HepG2 (cell line): Measurements from ENCODE around the gene RFTN1. TPM values are rescaled to one million over a fixed set of nuclear protein-coding genes. Genes with fewer than 3 reads are reported as not detected.

Experiments used
- ATAC-seq: fragments of 200-7000 bp; cut with Tn5 transposase; 3 replicates; pipeline ENCODE4 v1.9.1; 2020; ENCODE audit warnings: mild to moderate bottlenecking, moderate library complexity
- BruUV-seq: library from RNA; stranded (reverse); fragments of 400-500 nt; replicated peaks from 2 replicates; lab custom pipeline; 2021; lab: Mats Ljungman, UMichigan
- CTCF ChIA-PET: fragments of 300-600 bp; formaldehyde crosslinking; extraction: SDS; loops from one replicate; lab custom pipeline; 2021; ENCODE audit warnings: low total read pairs, inconsistent platforms, low intra/inter-chr PET ratio; lab: Yijun Ruan, JAX
- POLR2A ChIA-PET: fragments of 350-600 bp; sonication (Branson Sonifier 250); formaldehyde crosslinking; loops from one replicate; lab custom pipeline; 2020; ENCODE audit warnings: antibody characterized with exemption, inconsistent platforms; lab: Yijun Ruan, JAX
- DNase-seq: peaks from one replicate; pipeline ENCODE4 v3.0.0-alpha.2; 2015; ENCODE audit warnings: low spot score
- FAIRE-seq: peaks from 3 replicates; lab custom pipeline; 2011; peaks lifted over from hg19 to GRCh38; lab: Jason Lieb, UNC
- H2AFZ ChIP-seq: one replicate; pipeline ENCODE4 v1.6.1; 2011; ENCODE audit warnings: low read length, inconsistent platforms
- H3K27ac ChIP-seq: fragments of 300-600 bp; 3 replicates; pipeline ENCODE4 v1.8.0; 2011; ENCODE audit warnings: mixed run types, mild to moderate bottlenecking, mixed read lengths, low read length, inconsistent platforms; ENCODE audit not compliant: insufficient read depth; ENCODE audit errors: extremely low read length
- H3K27me3 ChIP-seq, 2 experiments: fragments of 200-600 bp in 1 of 2; 2 replicates in 1 of 2; 3 replicates in 1 of 2; pipeline versions ENCODE4 v1.6.0 to v1.8.0; 2011; ENCODE audit warnings: low read length in 2 of 2, mild to moderate bottlenecking in 2 of 2, moderate library complexity in 2 of 2, inconsistent platforms in 1 of 2; ENCODE audit not compliant: insufficient read depth in 2 of 2, control insufficient read depth in 1 of 2
- H3K36me3 ChIP-seq, 2 experiments: fragments of 200-600 bp in 1 of 2; replicated peaks in 1 of 2; 2 replicates in 1 of 2; 3 replicates in 1 of 2; pipeline versions ENCODE4 v1.5.1 to v1.8.0; 2011; ENCODE audit warnings: low read length in 2 of 2, inconsistent platforms in 1 of 2; ENCODE audit not compliant: insufficient read depth in 2 of 2, control insufficient read depth in 1 of 2
- H3K4me1 ChIP-seq: 2 replicates; pipeline ENCODE4 v1.5.1; 2012; ENCODE audit warnings: low read length, inconsistent platforms; ENCODE audit not compliant: insufficient read depth
- H3K4me2 ChIP-seq: 2 replicates; pipeline ENCODE4 v1.6.0; 2011; ENCODE audit warnings: low read depth, low read length, inconsistent platforms
- H3K4me3 ChIP-seq, 3 experiments: fragments of 200-600 bp in 1 of 3; sonication (generic), shearing (Covaris generic) in 1 of 3; replicated peaks in 1 of 3; 2 replicates each; pipeline ENCODE4 v1.5.1; 2011 to 2016; ENCODE audit warnings: low read length in 3 of 3, inconsistent platforms in 2 of 3, low read depth in 2 of 3, mild to moderate bottlenecking in 2 of 3, control low read depth in 1 of 3, mixed read lengths in 1 of 3; ENCODE audit not compliant: insufficient read depth in 1 of 3
- H3K79me2 ChIP-seq: one replicate; pipeline ENCODE4 v1.6.1; 2011; ENCODE audit warnings: low read length, inconsistent platforms; ENCODE audit not compliant: insufficient read depth
- H3K9ac ChIP-seq: 2 replicates; pipeline ENCODE4 v1.6.0; 2011; ENCODE audit warnings: mild to moderate bottlenecking, low read depth, low read length, inconsistent platforms; ENCODE audit not compliant: insufficient read depth
- H3K9me3 ChIP-seq: 2 replicates; pipeline ENCODE4 v1.5.1; 2012; ENCODE audit warnings: mild to moderate bottlenecking, low read length
- H4K20me1 ChIP-seq: 2 replicates; pipeline ENCODE4 v1.6.0; 2011; ENCODE audit warnings: inconsistent platforms, mild to moderate bottlenecking, low read length, moderate library complexity; ENCODE audit not compliant: insufficient read depth
- ARNT2 ChIP-seq: sonication (generic); formaldehyde crosslinking; IDR thresholded peaks from 2 replicates; pipeline ENCODE4 v1.8.0; 2022; ENCODE audit warnings: mild to moderate bottlenecking, low read depth, missing genetic modification reagents, moderate library complexity
- CENPX ChIP-seq: sonication (generic); formaldehyde crosslinking; IDR thresholded peaks from 2 replicates; pipeline ENCODE4 v1.9.0; 2021; ENCODE audit warnings: mild to moderate bottlenecking, missing genetic modification reagents, moderate library complexity
- MLLT10 ChIP-seq: sonication (generic); formaldehyde crosslinking; IDR thresholded peaks from 2 replicates; pipeline ENCODE4 v1.4.0; 2020; ENCODE audit warnings: missing genetic modification reagents
- MYC ChIP-seq: sonication (generic); formaldehyde crosslinking; IDR thresholded peaks from 2 replicates; pipeline ENCODE4 v1.9.0; 2021; ENCODE audit warnings: missing genetic modification reagents, borderline replicate concordance
- SIN3A ChIP-seq: IDR thresholded peaks from 2 replicates; pipeline ENCODE4 v1.6.1; 2011; ENCODE audit warnings: low read depth, mild to moderate bottlenecking, control low read depth, low read length, borderline replicate concordance
- SP5 ChIP-seq: IDR thresholded peaks from 2 replicates; pipeline ENCODE4 v1.6.1; 2016; ENCODE audit warnings: low read depth, borderline replicate concordance
- ZFP82 ChIP-seq: sonication (generic); formaldehyde crosslinking; IDR thresholded peaks from 2 replicates; pipeline ENCODE4 v1.5.1; 2020; ENCODE audit warnings: mild to moderate bottlenecking, missing genetic modification reagents, borderline replicate concordance
- ZNF260 ChIP-seq: sonication (generic); formaldehyde crosslinking; IDR thresholded peaks from 2 replicates; pipeline ENCODE4 v1.4.0; 2020; ENCODE audit warnings: missing genetic modification reagents, low read depth, mild to moderate bottlenecking, borderline replicate concordance
- ZNF296 ChIP-seq: sonication (generic); formaldehyde crosslinking; conservative IDR thresholded peaks from 2 replicates; pipeline ENCODE4 v1.5.0; 2020; ENCODE audit warnings: mild to moderate bottlenecking, missing genetic modification reagents
- ZNF354B ChIP-seq: sonication (generic); formaldehyde crosslinking; IDR thresholded peaks from 2 replicates; pipeline ENCODE4 v1.8.0; 2022; ENCODE audit warnings: mild to moderate bottlenecking, missing genetic modification reagents
- ZNF629 ChIP-seq: sonication (generic); formaldehyde crosslinking; conservative IDR thresholded peaks from 2 replicates; pipeline ENCODE4 v1.5.0; 2020; ENCODE audit warnings: missing genetic modification reagents
- ZNF678 ChIP-seq: sonication (generic); formaldehyde crosslinking; IDR thresholded peaks from 2 replicates; pipeline ENCODE4 v1.4.0; 2020; ENCODE audit warnings: mild to moderate bottlenecking, missing genetic modification reagents
- WGBS: methylation state at CpG from one replicate; pipeline ENCODE4 v1.1.6; 2017; ENCODE audit warnings: low lambda C conversion rate; 5-methylcytosine and 5-hydroxymethylcytosine counted together
- in situ Hi-C: cut with HindIII; loops from 2 replicates; pipeline ENCODE4 v1.10.0; 2017; ENCODE audit warnings: low pct_unique_long_range_greater_than_20kb; ENCODE audit not compliant: extremely low pct_ligation_motif_present
- intact Hi-C: fragments of 100-400 bp; cut with micrococcal nuclease; formaldehyde crosslinking; loops from one replicate; pipeline ENCODE4 v1.10.0; 2022; ENCODE audit not compliant: unreplicated experiment
- polyA plus RNA-seq, 8 experiments: library from polyadenylated mRNA; depleted of rRNA in 3 of 8; stranded (reverse) in 7 of 8; unstranded in 1 of 8; fragments of >200 nt; fragmentation: Illumina TruSeq in 4 of 8; extraction: Trizol in 4 of 8; gene quantifications; 2 replicates each; pipeline versions ENCODE4 v1.2.1 to v1.2.3, GENCODE V29; 2011 to 2016; ENCODE audit warnings: low read depth in 4 of 8, missing spikeins in 1 of 8, mixed read lengths in 1 of 8; ENCODE audit not compliant: insufficient read depth in 1 of 8
- total RNA-seq, 5 experiments: library from RNA; depleted of rRNA; stranded (reverse); fragments of >200 nt; fragmentation: Illumina TruSeq; extraction: Trizol; gene quantifications; 2 replicates each; pipeline ENCODE4 v1.2.3, GENCODE V29; 2016; ENCODE audit warnings: low read depth in 1 of 5
- TF ChIP-seq, protein P1 (sequence below): sonication (generic); formaldehyde crosslinking; IDR thresholded peaks from 2 replicates; pipeline ENCODE4 v1.9.0; 2022; ENCODE audit warnings: low read depth, missing genetic modification reagents
- TF ChIP-seq, protein P2 (sequence below): sonication (generic); formaldehyde crosslinking; IDR thresholded peaks from 2 replicates; pipeline ENCODE4 v1.5.0; 2020; ENCODE audit warnings: mild to moderate bottlenecking, missing genetic modification reagents, borderline replicate concordance

RFTN1 gene
- total and polyA plus RNA-seq, 2 of the 13 experiments (the other 11 are each of a cell fraction or from before 2014, with no cell fraction given) = not detected

DNA sequence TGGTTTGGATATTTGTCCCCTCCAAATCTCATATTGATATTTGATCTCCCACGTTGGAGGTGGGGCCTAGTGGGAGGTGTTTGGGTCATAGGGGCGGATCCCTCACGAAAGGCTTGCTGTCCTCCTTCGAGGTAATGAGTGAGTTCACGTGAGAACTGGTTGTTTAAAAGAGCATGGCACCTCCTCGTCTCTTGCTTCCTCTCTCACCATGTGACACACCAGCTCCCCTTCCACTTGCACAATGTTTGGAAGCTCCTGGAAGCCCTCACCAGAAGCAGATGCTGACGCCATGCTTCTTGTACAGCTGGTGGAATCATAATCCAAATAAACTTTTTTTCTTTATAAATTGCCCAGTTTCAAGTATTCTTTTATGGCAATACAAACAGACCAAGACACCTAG is 38.6 kb downstream of the RFTN1 start:
- no peaks in the 10 kb centered on the region for H4K20me1 ChIP-seq
- no peak for FAIRE-seq
- no peak for DNase-seq
- H3K4me1 ChIP-seq = no peaks in the 10 kb centered on the region
- no peaks in the 10 kb centered on the region for H3K36me3 ChIP-seq
- ChIA-PET POLR2A (no interaction called here), CTCF (no interaction called here)
- H3K4me2 ChIP-seq = no peak overlapping the region
- H3K27me3 ChIP-seq = peaks cover 0 to 3% of the 10 kb centered on the region in 2 experiments; a peak in 1 of 5 replicates
- intact Hi-C loops (no loop called here), in situ Hi-C loops (no loop called here)
- 1% methylated on average over 4 of the region's 7 CpGs for WGBS
- no peaks in the 10 kb centered on the region for H3K79me2 ChIP-seq
- no peaks in the 10 kb centered on the region for H3K9me3 ChIP-seq
- TF ChIP-seq ZNF296 (CRISPR knock-in tag) (no peak), SP5 (CRISPR knock-in tag) (no peak), ZNF629 (CRISPR knock-in tag) (no peak), ZNF354B (CRISPR knock-in tag) (no peak), ZFP82 (CRISPR knock-in tag) (no peak), SIN3A (no peak), MYC (no peak), ZNF260 (CRISPR knock-in tag) (no peak), MLLT10 (CRISPR knock-in tag) (no peak), CENPX (CRISPR knock-in tag) (no peak), ARNT2 (CRISPR knock-in tag) (no peak), ZNF678 (no peak)
- TF ChIP-seq, protein P1, sequence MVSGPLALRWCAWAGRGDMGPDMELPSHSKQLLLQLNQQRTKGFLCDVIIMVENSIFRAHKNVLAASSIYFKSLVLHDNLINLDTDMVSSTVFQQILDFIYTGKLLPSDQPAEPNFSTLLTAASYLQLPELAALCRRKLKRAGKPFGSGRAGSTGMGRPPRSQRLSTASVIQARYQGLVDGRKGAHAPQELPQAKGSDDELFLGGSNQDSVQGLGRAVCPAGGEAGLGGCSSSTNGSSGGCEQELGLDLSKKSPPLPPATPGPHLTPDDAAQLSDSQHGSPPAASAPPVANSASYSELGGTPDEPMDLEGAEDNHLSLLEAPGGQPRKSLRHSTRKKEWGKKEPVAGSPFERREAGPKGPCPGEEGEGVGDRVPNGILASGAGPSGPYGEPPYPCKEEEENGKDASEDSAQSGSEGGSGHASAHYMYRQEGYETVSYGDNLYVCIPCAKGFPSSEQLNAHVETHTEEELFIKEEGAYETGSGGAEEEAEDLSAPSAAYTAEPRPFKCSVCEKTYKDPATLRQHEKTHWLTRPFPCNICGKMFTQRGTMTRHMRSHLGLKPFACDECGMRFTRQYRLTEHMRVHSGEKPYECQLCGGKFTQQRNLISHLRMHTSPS (CRISPR knock-in tag) = no peak
- TF ChIP-seq, protein P2, sequence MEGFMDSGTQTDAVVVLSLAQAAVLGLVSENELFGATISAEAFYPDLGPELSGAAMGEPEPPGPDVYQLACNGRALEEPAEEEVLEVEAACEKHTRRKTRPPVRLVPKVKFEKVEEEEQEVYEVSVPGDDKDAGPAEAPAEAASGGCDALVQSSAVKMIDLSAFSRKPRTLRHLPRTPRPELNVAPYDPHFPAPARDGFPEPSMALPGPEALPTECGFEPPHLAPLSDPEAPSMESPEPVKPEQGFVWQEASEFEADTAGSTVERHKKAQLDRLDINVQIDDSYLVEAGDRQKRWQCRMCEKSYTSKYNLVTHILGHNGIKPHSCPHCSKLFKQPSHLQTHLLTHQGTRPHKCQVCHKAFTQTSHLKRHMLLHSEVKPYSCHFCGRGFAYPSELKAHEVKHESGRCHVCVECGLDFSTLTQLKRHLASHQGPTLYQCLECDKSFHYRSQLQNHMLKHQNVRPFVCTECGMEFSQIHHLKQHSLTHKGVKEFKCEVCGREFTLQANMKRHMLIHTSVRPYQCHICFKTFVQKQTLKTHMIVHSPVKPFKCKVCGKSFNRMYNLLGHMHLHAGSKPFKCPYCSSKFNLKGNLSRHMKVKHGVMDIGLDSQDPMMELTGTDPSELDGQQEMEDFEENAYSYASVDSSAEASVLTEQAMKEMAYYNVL = no peak
- no peak overlapping the region for H3K27ac ChIP-seq
- H2AFZ ChIP-seq = no peak overlapping the region
- no peak overlapping the region for H3K9ac ChIP-seq
- H3K4me3 ChIP-seq = no peak overlapping the region
- BruUV-seq = no TSS peak
- no peak for ATAC-seq
